NCI-H748 (cell line): Measurements from ENCODE around the gene TOLLIP.

Experiments
- DNase-seq: peaks from one replicate; lab custom pipeline; 2025; ENCODE audit not compliant: unreplicated experiment; lab: John Stamatoyannopoulos, UW

The TOLLIP gene

DNA sequence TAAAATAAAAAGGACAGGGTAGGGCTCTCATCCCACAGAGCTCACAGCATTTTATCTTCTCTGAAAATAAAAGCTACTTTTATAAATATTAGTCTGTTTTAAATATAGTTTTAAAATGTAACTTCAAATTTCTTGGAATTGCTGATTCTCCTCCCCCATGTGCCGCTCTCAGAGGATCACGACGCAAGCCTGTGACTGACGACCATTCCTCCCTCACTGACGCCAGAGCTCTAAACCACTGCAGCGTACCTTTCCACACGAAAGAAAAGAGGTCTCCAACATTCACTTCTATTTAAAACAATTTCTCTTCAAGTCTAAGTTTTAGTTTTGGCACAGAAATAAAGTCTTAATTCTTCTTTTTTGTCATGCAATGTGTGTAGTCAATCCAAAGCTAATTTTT, 9.3 kb downstream of the TOLLIP start:
- no peak for DNase-seq

DNA sequence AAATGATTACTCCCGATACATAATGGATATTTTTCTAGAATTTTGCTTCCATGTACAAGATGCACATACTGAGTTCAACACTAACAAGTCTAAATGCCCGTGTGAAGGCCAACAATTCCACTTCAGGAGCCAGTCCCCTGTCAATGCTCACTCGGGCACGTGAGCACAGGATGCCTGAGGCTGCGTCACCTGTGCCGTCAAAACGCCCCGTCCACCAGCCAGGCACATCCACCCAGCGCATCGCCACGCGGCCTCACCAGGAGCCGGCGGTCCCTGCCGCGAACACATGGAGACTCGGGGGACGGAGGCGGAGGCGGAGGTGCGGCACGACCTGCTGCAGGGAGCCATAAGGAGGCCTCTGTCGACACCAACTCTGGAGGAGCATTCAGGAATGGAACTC, 9.8 kb downstream of the TOLLIP start:
- DNase-seq: no peak

DNA sequence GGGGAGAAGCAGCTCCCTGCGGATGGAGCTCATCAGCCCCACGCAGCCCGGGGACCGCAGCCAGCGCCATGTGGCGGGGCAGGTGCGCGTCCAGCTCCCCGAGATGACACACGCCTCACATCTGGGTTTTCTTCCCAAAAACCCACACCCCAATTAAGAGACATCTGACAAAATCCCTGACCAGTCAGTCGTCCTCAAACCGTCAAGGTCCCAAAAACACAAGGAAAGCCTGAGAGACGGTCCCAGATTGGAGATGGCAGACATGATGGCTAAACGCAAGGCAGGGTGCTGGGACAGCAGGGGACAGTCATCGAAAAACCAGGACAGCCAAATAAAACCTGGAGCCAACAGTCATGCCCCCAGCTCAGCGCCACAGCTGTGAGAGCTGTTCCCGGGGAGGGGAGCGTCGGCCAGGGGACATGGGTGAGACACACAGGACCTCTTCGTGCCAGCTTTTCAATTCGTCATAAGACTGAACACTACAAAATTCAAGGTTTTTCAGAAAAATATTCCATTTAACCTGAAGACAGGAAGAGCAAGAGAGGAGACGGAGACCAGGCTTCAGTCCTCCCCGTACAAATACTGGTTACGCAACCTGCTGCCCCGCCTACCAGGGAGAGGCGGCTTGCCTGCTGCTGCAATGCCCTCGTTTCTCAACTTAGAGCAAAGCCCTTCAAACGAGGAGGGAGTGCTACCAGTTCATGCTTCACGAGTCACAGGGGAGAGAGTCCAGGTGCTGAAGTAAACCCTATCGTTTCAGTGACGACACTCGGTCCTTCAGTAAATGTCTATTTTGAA, 10.5 kb downstream of the TOLLIP start:
- DNase-seq: no peak

DNA sequence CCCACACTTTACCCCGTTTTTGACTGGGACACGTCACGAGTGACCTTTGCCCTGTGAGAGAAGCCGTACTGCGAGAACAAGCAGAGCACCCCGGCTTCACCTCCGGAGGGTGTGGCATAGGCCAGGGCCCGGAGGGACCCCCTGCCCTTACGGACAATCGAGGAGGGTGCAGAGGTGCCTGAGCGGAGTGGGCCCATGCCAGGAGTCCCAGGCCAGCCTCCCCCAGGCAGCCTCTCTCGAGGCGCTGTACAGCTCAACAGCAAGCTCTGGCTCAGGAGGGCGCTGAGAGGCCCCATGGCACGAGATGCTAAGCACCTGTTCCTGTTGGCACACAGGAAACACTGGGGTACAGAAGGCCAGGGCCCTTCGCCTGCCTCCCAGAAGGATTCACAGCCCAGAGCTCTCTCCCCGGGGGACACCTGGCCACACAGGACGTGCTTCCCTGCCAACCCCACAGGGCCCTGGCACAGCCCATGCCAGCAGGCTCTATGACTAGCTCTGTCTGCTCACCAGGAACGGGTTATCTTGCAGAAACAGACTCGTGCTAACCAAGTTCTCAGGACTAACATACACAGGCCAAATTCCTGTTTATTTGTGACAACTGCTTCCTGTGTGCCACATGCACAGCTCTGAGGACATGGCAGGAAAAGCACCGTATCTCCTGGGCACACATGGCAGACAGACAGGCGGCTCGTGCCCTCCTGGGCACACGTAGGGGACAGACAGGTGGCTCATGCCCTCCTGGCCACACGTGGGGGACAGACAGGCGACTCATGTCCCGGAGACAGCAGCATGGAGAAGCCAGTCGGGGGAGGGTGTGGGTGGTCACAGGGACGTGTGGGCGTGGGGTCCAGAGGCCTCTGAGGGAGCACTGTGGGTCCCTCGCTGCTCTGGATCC, 11.6 kb downstream of the TOLLIP start:
- DNase-seq: no peak

DNA sequence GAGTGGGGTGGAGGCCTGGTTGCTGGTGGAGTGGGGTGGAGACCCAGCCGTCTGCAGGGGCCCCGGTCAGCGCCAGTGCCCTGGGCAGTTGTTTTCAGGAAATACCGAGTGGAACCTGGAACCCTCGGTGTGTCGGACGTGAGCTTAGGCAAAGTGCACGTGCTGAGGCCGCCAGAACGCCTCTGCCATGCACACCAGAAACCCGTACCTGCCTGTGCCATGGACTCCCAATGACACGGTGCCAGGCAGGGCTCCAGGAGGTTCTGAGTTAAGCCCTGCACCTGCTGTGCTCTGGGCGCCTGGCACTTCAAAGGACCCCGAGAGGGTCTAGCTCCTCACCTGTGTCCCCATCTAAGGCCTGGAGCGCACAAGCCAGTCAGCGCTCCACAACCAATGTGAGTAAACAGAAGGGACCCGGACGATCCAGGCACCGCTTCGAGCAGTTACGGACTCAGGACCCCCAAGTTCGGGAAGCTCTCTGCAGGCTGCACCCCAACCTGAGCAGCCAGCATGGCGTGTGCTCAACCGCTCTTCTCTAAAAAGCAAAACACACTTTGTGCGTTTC, 12.3 kb downstream of the TOLLIP start:
- DNase-seq: no peak

DNA sequence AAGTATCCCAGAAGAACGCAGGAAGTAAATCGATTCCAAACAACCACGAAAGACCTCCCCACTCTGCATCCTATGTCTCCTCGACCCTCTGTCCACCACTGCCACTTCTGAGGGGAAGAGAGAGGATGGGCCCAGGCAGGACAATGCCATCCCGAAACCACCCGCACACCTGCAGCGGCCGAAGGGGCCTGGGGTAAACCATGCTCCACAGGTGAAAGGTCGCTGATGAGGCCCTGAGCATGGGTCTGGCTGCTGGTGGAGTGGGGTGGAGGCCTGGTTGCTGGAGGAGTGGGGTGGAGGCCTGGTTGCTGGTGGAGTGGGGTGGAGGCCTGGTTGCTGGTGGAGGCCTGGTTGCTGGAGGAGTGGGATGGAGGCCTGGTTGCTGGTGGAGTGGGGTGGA, 13.1 kb downstream of the TOLLIP start:
- no peak for DNase-seq

DNA sequence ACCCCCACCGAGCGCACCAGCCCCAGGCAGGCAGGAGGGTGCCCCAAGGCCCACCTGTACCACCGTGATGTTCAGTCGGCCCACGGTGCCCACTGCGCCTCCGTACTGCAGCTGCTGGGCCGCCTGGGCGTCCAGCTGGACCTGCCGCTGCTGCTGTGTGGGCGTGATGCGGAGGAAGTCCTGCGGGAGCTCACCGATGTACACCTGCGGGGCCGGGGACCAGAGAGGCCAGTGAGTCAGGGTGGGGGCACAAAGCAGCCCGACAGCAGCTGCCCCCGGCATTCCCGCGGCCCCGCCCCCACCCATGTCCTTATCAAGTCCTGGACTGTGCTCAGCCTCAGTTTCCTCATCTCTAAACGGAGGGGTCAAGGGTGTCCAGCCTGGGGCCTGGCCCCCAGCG, 13.8 kb downstream of the TOLLIP start:
- DNase-seq: no peak

DNA sequence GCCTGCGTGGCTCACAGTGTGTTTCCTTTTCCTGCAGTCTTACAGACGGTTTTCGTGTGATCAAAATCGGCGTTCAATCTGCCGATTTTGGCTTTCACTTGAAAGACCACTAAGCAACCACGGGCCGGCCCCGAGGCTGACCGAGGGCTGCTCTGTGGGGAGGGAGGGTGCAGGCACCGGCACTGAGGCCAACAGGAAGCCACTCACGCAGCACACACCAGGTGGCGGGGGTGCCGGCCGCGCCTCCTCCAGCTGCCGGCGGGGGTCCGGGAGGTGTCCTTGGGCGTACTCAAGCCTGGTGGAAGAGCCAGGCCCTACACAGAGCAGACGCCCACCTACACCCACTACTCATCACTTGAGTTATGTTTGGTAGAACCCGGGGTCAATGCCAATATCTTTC, 14.3 kb downstream of the TOLLIP start:
- no peak for DNase-seq

DNA sequence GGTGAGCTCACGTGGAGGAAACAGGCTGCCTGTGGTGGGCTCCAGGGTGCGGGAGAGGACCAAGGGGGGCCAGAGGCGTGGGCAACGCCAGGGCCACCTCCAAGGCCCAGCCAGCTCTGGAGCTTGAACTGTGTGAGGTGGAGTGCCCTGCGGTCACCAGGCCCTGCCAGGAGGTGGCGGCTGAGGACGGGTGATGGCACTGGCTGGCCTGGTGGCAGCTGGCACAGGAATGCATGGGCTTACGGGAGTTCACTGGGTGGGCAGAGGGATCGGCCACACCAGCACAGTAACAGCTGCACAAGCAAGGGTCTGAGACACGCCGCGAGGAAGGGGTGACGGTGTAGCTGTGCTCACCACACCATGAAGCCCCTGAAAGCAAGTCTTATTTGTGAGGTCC, 15.8 kb downstream of the TOLLIP start:
- no peak for DNase-seq

DNA sequence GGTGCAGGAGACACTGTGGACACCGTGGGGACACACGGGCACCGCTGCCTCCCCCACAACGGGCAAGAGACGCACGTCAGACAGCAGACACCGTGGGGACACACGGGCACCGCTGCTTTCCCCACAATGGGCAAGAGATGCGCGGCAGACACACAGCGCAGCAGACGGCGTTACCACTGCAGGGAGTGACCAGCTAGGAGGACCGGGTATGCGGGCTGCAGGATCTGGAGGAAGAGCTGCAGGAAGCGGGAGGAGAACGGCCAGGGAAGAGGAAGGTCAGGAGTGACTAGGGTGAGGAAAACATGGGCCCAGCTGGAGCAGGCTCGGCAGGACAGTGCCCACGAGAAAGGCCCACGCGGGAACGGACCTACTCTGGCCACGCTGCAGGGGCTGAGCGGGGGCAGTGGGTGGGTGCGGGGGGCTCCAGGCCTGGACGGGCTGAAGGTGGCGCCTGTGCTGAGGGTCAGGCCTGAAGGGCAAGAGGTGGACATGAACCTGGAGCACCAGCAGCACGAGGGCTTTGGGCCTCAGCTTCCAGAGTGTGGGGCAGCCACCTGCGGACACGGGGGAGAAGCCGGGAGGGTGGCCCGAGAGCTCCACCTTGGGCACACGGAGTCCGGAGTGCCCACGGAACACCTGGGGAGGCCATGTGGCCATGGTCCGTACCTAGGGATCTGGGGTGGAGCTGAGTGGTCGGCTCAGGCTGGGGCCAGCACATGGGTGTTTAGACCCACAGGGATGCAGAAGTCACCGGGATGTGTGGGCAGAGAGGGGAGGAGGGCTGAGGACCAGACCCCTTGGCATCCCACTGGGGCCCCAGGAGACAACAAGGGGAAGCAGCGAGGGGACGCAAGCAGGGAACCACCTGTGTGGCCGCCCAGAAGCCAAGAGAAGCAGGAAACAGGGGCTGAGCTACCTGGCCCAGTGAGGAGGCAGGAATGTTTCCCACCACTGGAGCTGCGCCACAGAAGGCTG, 16.5 kb downstream of the TOLLIP start:
- no peak for DNase-seq

DNA sequence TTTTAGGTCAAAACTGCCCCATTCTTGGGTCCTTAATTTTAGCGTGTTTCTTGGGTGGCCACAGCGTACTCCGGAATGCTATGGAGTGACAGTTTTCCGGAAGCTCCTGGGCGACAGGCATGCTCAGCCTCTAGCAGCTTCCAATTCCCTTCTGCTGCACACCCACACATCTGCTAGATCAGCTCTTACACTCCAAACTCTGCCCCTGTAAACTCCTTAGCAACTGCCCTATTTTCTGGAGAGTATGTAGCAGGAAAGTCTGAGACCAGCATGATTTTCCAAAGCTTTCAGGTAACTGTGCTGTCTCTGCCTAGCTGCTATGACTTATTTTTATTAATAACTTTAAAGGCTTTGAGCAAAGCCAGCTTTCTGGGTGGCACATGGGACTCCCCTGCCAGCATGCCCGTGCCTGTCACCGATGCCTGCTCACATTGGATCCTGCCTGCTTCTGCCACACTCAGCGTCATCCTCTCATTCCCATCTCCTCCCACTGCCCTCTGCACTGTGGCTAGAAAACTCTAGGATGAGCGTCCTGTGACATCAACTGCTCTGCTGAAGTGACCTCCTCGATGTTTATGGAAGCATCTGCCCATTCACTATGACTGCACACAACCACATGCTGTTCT, 17.3 kb downstream of the TOLLIP start:
- DNase-seq: no peak

DNA sequence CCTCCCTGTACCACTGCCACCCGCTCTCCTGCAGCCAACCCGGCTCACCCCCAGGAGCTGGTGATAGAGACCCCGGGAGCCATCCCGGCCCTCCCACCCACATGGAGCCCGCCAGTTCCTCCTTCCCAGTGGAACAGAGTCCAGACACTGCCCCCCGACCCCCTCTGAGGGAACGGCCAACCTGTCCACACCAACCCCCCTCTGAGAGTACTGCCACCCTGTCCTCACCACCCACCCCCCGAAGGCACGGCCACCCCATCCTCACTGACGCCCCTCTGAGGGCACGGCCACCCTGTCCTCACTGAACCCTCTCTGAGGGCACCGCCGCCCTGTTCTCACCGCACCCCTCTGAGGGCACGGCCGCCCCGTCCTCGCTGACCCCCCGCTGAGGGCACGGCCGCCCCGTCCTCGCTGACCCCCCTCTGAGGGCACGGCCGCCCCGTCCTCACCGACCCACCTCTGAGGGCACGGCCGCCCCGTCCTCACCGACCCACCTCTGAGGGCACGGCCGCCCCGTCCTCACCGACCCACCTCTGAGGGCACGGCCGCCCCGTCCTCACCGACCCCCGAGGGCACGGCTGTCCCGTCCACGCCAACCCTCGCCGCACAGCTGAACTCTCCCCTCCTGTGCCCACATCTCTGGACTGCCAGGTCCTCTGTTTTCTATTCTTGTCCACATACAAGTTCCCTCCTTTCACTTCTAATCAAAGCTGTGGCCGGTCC, 18.0 kb downstream of the TOLLIP start:
- DNase-seq: no peak

DNA sequence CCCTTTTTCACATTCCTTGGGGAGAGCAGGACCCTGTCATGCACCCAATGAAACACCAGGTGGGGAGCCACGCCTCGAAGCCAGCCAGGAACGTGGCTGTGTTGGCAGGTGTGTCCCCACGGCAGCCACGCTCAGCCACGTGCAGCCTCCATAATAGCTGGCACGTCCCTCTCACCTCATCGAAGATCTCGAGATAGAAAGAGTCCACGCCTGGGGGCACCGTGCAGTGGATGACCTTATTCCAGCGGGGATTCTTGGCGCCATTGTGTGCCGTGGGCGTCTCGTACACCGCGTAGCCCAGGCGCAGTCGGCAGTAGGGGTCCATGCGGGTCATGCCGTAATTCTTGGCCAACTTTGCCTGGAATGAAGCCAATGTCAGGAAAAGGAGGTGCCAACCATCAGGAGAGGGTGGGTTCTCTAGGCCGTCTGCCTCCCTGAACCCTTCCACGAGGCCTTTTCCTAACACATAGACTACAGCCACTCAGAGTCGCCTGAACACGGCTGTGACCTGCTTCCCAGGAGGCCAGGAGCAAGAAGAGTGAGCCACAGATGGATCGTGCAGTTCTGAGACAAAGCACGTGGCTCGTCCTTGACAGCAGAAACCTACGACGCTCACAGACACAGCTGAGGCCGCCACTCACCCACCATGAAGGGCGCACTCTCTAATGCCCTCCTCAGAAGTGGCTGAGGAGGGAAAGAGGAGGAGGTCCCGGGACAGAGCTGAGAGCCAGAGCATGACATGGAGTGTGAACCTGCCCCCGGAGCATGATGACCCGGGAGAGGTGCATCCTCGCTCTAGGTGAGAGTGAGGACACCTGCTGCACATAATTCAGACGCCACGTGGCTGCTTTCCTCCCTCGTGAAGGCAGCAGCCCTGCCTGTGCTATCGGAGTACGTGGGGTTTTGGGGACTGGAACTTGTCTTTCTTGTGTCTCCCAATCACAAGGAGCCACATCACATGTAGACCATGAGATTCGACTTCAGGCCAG, 19.1 kb downstream of the TOLLIP start:
- no peak for DNase-seq

DNA sequence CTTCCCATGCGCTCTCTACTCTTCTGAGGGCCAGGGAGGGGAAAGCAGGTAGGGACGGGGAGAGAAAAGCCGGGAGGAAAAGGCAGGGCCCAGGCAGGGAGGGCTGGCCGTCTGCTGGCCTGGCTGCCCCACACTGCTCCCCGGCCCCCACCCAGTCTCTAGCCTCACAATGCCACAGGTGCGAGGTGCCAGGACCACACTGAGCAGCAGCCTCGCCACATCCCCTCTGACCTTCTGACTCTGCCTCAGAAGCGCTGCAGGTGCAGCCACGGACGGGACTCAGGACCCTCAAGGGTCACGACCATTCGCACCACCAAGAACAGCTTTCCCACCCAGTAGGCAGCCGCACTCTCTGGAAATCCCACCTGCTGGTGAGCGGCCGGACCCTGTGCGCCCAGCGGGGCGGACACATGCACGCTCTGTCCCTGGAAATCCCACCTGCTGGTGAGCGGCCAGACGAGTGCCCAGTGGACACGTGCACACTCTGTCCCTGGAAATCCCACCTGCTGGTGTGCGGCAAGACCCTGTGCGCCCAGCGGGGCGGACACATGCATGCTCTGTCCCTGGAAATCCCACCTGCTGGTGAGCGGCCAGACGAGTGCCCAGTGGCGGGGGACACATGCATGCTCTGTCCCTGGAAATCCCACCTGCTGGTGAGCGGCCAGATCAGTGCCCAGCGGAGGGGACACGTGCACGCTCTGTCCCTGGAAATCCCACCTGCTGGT, 20.1 kb downstream of the TOLLIP start:
- no peak for DNase-seq

DNA sequence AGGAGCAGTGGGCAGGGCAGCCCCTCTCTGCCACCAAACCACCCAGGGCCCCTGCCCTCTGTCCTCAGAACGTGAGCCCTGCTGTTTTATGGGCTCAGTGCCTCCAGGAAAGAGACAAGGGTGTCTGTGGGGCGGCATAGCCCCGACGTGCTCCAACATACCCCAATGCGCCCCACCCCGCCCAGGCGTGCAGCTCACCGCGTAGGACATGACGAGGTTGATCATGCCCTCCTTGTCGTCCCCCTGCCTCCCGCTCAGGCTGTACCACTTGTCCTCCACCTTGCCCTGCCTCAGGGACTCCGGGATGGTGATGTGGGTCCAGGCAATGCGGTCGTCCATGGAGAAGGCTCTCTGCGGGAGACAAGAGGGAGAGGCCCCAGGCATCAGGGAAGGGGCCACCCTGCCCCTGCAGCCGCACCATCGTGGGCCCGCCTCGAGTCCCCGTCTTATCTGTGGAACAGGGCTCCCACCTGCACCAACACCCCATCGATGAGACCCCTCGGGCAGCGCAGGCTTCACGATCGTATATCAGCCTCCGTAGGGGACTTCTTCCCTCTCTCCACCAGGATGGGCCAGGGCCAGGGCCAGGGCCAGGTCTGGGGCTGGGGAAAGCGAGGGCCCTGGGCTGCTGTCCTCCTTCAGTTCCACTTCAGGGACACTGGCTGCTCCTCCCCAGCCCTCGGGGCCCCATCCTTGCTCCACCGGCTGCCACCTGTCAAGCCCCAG, 20.8 kb downstream of the TOLLIP start:
- no peak for DNase-seq

DNA sequence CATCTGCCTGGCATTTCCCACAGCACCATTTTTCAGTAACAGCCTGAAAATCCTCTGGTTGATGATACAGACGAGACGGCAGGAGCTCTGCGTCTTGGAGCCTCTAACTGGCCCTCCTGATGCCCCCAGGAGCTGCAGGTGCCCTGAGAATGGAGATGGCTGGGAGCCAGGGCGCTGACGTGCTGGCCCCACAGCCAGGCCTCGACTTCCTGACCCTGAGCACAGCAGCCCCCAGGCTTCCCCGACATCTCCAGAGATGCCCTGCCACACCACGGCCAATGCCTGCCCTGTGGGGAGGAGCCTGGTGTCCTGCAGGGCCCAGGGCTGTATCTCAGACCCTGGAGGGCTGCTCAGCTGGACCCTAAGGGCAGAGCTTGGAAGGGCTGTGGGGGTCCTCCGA, 21.5 kb downstream of the TOLLIP start:
- no peak for DNase-seq

DNA sequence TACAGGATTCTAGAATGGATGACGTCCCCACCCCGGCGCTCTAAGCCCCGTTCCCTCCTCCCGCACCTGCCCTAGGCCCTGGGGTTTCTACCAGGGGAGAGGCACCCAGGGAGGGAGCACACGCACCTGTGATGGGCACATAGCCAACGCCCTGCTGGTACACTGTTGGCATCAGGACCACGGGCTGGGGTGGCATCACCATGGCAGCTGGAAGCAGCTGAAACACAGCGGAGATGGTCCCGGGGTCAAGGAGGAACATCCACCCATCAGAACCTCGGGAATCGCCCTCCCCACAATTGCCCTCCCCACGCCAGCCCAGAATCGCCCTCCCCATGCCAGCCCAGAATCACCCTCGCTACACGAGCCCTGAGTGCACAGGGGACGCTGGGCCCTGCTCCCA, 23.6 kb downstream of the TOLLIP start:
- DNase-seq: no peak
